Caco-2 (cell line): ENCODE measurements around the gene SLC22A7. TPM values are rescaled to one million over a fixed set of nuclear protein-coding genes. Genes with fewer than 3 reads are reported as not detected.

ENCODE experiments used
- BruUV-seq: library from RNA; stranded (reverse); fragments of 400-500 nt; replicated peaks from 2 replicates; lab custom pipeline; 2021; lab: Mats Ljungman, UMichigan
- CTCF ChIA-PET: fragments of 300-600 bp; sonication (Branson Sonifier 250); formaldehyde crosslinking; loops from one replicate; lab custom pipeline; 2022; ENCODE audit warnings: antibody characterized with exemption; lab: Charles Lee
- POLR2A ChIA-PET: fragments of 300-600 bp; sonication (Branson Sonifier 250); formaldehyde crosslinking; loops from one replicate; lab custom pipeline; 2022; ENCODE audit warnings: antibody characterized with exemption; lab: Charles Lee
- DNase-seq, 2 experiments: peaks; one replicate each; pipeline versions ENCODE4 v3.0.0 to v3.0.0-alpha.2; 2020 to 2022
- H3K27me3 ChIP-seq: replicated peaks from 2 replicates; pipeline ENCODE4 v1.6.0; 2011; ENCODE audit warnings: low read length; ENCODE audit not compliant: control insufficient read depth, insufficient read depth
- H3K36me3 ChIP-seq: 2 replicates; pipeline ENCODE4 v1.5.1; 2011; ENCODE audit warnings: low read length; ENCODE audit not compliant: control insufficient read depth, insufficient read depth
- H3K4me1 ChIP-seq: fragments of 250-450 bp; sonication (Bioruptor Pico); 2 replicates; pipeline ENCODE4 v1.5.1; 2020; ENCODE audit warnings: mild to moderate bottlenecking
- H3K4me3 ChIP-seq: 2 replicates; pipeline ENCODE4 v1.5.1; 2011; ENCODE audit warnings: low read depth, mild to moderate bottlenecking, control low read depth, low read length
- H3K9me3 ChIP-seq: fragments of 250-450 bp; sonication (Bioruptor Pico); 2 replicates; pipeline ENCODE4 v1.5.1; 2020; ENCODE audit warnings: mild to moderate bottlenecking, moderate library complexity
- H3K27ac Mint-ChIP-seq: one replicate; pipeline ENCODE4 v1.8.0; 2022; ENCODE audit warnings: mixed read lengths; ENCODE audit not compliant: unreplicated experiment
- H3K27me3 Mint-ChIP-seq: one replicate; pipeline ENCODE4 v1.8.0; 2022; ENCODE audit warnings: mixed read lengths; ENCODE audit not compliant: insufficient read depth, unreplicated experiment
- H3K36me3 Mint-ChIP-seq: one replicate; pipeline ENCODE4 v1.8.0; 2022; ENCODE audit warnings: mild to moderate bottlenecking, mixed read lengths; ENCODE audit not compliant: insufficient read depth, unreplicated experiment
- H3K4me1 Mint-ChIP-seq: one replicate; pipeline ENCODE4 v1.8.0; 2022; ENCODE audit warnings: low read depth, mixed read lengths; ENCODE audit not compliant: unreplicated experiment
- H3K4me3 Mint-ChIP-seq: one replicate; pipeline ENCODE4 v1.8.0; 2022; ENCODE audit warnings: mild to moderate bottlenecking, moderate library complexity, mixed read lengths; ENCODE audit not compliant: unreplicated experiment
- H3K9me3 Mint-ChIP-seq: one replicate; pipeline ENCODE4 v1.8.0; 2022; ENCODE audit warnings: mixed read lengths; ENCODE audit not compliant: unreplicated experiment
- intact Hi-C: fragments of 100-400 bp; cut with micrococcal nuclease; formaldehyde crosslinking; loops from one replicate; pipeline ENCODE4 v1.10.0; 2022; ENCODE audit not compliant: unreplicated experiment
- total RNA-seq: library from RNA; stranded (reverse); gene quantifications from 2 replicates; pipeline ENCODE4 v1.2.3, GENCODE V29; 2022
- TF ChIP-seq, protein P1 (sequence below), 2 experiments: fragments of 200-600 bp in 1 of 2; IDR thresholded peaks; 1 replicate in 1 of 2; 2 replicates in 1 of 2; pipeline versions ENCODE4 v1.5.1 to v1.8.0; 2011 to 2022; ENCODE audit warnings: antibody characterized with exemption in 1 of 2, control low read depth in 1 of 2, inconsistent platforms in 1 of 2, low read depth in 1 of 2, low read length in 1 of 2, mild to moderate bottlenecking in 1 of 2, moderate library complexity in 1 of 2; ENCODE audit not compliant: insufficient read depth in 1 of 2, severe bottlenecking in 1 of 2, unreplicated experiment in 1 of 2

Gene SLC22A7
- total RNA-seq, 1 experiment from 2014 or later = not detected

DNA sequence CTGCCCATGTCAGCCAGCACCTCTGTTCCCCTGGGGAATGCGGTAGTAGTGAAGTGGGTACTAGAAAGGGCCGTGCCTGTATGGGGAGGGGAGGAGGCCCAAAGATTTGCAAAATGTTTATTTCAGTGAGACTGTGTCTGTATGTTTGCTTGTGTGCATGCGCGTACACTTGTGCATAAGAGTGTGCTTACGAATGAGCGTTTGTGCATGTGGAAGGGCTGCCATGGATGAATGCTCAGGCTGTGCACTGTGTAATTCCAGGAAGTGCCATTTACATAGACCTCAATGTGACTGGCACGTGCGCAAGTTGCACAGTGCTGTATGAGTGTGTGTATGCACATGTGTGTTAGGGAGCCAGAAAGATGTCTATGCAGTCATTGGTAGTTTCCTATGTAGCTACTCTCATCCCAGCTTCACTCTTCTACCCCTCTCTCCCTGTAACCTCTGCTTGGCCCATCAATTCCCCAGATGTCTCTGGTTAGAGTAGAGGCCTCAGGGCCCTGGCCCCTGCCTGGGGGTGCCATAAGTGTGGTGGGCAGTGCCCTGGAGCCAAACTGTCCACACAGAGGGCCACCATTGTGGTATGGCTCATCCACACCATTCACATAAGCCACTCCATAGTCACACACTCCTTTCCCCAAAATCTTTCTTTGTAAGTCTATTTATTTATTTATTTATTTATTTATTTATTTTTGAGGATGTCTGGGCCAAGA is 26.8 kb upstream of the SLC22A7 start:
- no peaks in the 10 kb centered on the region for H3K36me3 ChIP-seq
- no peak overlapping the region for H3K4me3 ChIP-seq
- Mint-ChIP-seq H3K27ac (no peak overlapping the region), H3K4me3 (no peak overlapping the region), H3K36me3 (no peaks in the 10 kb centered on the region), H3K4me1 (peaks cover 18% of the 10 kb centered on the region), H3K27me3 (no peaks in the 10 kb centered on the region), H3K9me3 (no peaks in the 10 kb centered on the region)
- intact Hi-C loops = no loop called here
- H3K27me3 ChIP-seq = no peaks in the 10 kb centered on the region
- no peaks in the 10 kb centered on the region for H3K9me3 ChIP-seq
- no TSS peak for BruUV-seq
- POLR2A ChIA-PET = no interaction called here
- peaks cover 44% of the 10 kb centered on the region for H3K4me1 ChIP-seq
- DNase-seq = no peak
- TF ChIP-seq, protein P1, sequence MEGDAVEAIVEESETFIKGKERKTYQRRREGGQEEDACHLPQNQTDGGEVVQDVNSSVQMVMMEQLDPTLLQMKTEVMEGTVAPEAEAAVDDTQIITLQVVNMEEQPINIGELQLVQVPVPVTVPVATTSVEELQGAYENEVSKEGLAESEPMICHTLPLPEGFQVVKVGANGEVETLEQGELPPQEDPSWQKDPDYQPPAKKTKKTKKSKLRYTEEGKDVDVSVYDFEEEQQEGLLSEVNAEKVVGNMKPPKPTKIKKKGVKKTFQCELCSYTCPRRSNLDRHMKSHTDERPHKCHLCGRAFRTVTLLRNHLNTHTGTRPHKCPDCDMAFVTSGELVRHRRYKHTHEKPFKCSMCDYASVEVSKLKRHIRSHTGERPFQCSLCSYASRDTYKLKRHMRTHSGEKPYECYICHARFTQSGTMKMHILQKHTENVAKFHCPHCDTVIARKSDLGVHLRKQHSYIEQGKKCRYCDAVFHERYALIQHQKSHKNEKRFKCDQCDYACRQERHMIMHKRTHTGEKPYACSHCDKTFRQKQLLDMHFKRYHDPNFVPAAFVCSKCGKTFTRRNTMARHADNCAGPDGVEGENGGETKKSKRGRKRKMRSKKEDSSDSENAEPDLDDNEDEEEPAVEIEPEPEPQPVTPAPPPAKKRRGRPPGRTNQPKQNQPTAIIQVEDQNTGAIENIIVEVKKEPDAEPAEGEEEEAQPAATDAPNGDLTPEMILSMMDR (IDR thresholded peaks at IDR 0.05; ENCODE audit: insufficient read depth in 1 of 2, low read depth in 1 of 2, low read length in 1 of 2, severe bottlenecking in 1 of 2, unreplicated experiment in 1 of 2) = no peak
- CTCF ChIA-PET = interaction anchor here (0.6 kb wide), 1 partner anchor 120 kb away, joined by 3 read pairs; no protein-coding TSS in a partner anchor

DNA sequence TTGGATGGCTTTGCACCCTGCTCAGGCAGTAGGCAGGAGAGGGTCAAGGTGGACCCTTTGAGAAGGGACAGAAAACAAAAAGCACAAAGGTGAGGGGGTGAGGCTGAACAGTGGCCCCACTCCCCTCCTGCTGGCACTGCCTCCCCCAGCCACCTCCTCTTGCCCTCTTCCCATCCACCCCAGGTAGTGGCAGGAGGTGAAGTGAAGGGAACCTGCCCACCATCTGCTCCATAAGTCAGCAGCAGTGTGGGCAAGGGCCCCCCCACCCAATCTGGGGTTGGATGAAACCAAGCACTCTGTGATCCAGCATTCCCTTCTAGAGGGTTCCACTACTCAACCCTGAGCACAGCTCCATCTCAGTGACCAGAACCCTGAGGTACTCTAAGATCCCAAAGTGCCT is 26.1 kb upstream of the SLC22A7 start:
- H3K27me3 Mint-ChIP-seq = no peaks in the 10 kb centered on the region
- H3K36me3 Mint-ChIP-seq = no peaks in the 10 kb centered on the region
- CTCF ChIA-PET = interaction anchor here (0.6 kb wide), 1 partner anchor 119 kb away, joined by 3 read pairs; no protein-coding TSS in a partner anchor
- TF ChIP-seq, protein P1 (IDR thresholded peaks at IDR 0.05; ENCODE audit: insufficient read depth in 1 of 2, low read depth in 1 of 2, low read length in 1 of 2, severe bottlenecking in 1 of 2, unreplicated experiment in 1 of 2) = no peak
- no peak overlapping the region for H3K4me3 Mint-ChIP-seq
- BruUV-seq = no TSS peak
- Histone ChIP-seq H3K36me3 (no peaks in the 10 kb centered on the region), H3K4me1 (peaks cover 50% of the 10 kb centered on the region), H3K27me3 (no peaks in the 10 kb centered on the region), H3K4me3 (no peak overlapping the region), H3K9me3 (no peaks in the 10 kb centered on the region)
- DNase-seq = no peak
- peaks cover 18% of the 10 kb centered on the region for H3K4me1 Mint-ChIP-seq
- no peaks in the 10 kb centered on the region for H3K9me3 Mint-ChIP-seq
- H3K27ac Mint-ChIP-seq = no peak overlapping the region
- POLR2A ChIA-PET = no interaction called here
- intact Hi-C loops = no loop called here

DNA sequence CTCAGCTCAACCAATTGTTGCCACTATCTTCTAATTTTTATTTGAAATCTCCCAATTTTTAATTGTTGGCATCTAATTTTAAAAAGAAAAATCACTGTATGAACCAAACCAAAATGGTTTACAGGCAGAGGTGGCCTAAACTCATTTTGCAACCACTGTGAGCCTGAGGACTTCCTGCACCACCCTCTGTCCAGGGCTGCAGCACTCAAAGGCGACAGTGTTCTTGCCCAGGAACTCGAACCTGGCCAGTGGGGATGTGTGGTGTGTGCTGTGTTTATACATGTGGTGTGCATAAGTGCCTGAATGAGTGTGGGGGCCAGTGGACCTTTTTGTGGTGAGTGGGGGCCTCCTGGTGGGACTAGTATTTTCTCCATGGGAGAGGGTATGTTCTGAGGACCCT is 24.4 kb upstream of the SLC22A7 start:
- TF ChIP-seq, protein P1 (IDR thresholded peaks at IDR 0.05; ENCODE audit: insufficient read depth in 1 of 2, low read depth in 1 of 2, low read length in 1 of 2, severe bottlenecking in 1 of 2, unreplicated experiment in 1 of 2) = no peak
- no peaks in the 10 kb centered on the region for H3K9me3 Mint-ChIP-seq
- Histone ChIP-seq H3K4me1 (peaks cover 46% of the 10 kb centered on the region), H3K36me3 (no peaks in the 10 kb centered on the region), H3K4me3 (no peak overlapping the region), H3K27me3 (no peaks in the 10 kb centered on the region), H3K9me3 (no peaks in the 10 kb centered on the region)
- H3K27me3 Mint-ChIP-seq = no peaks in the 10 kb centered on the region
- BruUV-seq = no TSS peak
- H3K36me3 Mint-ChIP-seq = no peaks in the 10 kb centered on the region
- no peak overlapping the region for H3K27ac Mint-ChIP-seq
- no peak overlapping the region for H3K4me3 Mint-ChIP-seq
- DNase-seq = no peak
- ChIA-PET CTCF (no interaction called here), POLR2A (no interaction called here)
- H3K4me1 Mint-ChIP-seq = peaks cover 14% of the 10 kb centered on the region
- intact Hi-C loops = no loop called here
